GM19438 (cell line): ENCODE data around the gene REXO1.
A peak's percentile ranks its signal among the peaks of the same experiment; 100 is the strongest.

Experiments used
- ATAC-seq: cut with Tn5 transposase; IDR thresholded peaks from one replicate; pipeline ENCODE4 v1.9.1; 2021; ENCODE audit warnings: low read depth; ENCODE audit not compliant: unreplicated experiment

Gene REXO1

DNA sequence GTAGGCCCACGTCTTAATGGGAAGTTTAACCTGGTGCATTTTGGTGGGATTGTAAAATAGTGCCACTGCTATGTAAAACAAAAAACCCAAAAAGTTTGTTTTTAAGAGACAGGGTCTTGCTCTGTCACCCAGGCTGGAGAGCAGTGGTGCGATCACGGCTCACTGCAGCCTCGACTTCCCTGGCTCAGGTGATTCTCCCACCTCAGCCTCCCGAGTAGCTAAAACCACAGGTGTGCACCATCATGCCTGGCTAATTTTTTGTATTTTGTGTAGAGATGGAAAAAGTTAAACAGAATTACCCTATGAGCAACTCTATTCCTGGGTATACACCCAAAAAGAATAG is 820 bp upstream of the REXO1 start:
- ATAC-seq: no peak

DNA sequence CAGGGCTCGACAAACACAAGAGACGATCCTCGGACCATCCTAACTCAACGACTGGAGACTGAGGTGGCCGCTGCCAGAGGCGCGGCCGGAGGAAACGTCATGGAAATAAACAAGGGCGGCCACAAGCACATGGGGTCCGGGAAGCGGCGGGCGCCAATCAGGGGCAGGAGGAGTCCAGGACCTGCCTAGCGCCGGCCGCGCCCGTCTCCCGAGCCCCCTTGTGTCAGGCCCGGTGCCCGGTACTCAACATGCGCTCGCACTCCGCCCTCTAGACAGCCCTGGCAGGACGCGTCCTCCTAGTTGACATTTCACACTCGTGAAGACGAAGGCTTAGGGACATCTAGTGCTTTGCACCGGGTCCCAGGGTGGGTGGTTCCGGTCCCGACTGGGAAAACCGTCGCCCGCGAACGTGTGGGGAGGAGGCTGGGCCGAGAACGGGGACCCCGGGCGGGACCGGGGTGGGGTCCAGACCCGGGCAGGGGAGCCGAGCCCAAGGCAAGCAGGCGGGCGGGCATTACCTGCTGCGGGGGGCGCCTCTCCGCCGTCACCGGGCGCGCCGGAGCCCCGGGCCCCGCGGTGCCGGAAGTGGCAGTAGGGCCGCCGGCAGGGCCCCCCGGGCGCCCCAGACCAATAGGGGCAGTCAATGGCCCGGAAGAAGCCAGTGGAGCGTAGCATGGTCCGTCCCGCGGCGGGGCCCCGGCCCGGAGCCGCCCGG is 442 bp downstream of the REXO1 start:
- ATAC-seq: peak; percentile 26

DNA sequence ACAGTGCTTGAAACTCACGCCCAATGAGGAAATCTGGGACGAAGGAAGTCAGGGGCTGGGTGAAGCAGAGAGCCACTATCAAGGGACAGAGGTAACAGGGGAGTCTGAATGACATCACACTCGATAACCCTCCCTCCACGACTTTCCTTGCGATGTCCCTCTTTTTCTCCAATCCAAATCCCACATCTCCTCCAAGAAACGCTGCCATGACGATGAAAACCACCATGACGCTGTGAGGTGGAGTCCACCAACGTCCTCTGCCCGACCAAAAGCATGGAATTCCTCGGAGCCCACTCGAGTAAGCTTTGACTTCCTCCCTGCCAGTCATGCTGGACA is 967 bp downstream of the REXO1 start:
- ATAC-seq: no peak

DNA sequence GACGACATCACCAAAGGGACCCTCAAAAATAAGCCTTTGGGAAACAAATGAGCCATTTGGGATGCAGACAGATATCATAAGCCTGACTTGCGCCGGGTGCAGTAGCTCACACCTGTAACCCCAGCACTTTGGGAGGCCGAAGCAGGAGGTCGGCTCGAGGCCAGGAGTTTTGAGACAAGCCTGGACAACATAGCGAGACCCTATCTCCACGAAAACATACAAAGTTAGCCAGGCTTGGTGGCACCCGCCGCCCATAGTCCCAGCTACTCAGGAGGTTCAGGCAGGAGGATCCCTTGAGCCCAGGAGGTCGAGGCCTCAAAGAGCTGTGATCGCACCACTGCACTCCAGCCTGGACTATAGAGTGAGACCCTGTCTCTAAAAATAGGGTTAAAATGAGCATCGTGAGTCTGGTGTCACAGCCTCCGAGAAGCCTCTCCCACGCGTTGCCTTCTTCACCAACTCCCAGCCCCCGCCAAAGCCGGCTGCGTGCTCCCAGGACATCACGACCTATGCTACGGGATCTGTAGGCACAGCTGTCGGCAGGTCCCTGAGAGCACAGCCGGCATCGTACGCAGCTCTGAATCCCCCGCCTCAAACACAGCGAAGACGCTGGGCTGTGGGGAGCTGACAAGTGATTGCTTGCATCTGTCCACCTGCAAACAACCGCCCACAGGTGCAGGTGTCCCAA is 1.6 kb downstream of the REXO1 start:
- no peak for ATAC-seq

DNA sequence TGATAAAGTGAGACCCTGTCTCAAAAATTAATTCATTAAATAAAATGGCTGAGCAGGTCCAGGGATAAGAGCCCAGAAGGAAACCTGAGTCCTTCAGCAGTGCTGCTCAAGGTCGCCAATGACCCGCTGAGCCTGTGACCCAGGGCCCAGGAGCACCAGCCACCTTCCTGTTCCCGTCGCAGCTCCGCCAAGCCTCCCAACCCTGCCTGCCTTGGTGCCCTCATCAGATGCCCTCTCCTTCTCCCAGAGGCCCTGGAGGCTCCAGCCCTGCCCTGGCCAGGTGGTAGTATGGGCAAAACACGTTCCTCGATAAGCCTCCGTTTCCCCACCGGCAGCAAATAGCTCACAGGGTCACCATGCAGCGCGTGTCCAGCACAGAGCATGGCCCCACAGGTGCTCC is 2.6 kb downstream of the REXO1 start:
- no peak for ATAC-seq

DNA sequence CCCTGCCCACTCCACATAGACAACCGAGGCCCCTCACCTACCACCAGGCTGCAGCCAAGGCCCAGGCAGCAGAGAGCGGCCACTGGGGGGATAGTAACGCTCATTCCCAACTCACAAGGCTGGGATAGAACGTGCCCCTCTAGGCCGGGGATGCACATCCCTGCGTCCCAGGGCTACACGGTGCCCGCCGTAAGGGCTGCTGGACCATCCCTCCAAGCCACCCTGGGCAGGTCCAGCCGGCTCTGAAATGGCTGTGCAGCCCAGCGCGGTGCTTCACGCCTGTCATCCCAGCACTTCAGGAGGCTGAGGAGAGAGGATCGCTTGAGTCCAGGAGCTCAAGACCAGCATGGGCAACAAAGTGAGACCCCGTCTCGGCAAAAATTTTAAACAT is 3.2 kb downstream of the REXO1 start:
- no peak for ATAC-seq

DNA sequence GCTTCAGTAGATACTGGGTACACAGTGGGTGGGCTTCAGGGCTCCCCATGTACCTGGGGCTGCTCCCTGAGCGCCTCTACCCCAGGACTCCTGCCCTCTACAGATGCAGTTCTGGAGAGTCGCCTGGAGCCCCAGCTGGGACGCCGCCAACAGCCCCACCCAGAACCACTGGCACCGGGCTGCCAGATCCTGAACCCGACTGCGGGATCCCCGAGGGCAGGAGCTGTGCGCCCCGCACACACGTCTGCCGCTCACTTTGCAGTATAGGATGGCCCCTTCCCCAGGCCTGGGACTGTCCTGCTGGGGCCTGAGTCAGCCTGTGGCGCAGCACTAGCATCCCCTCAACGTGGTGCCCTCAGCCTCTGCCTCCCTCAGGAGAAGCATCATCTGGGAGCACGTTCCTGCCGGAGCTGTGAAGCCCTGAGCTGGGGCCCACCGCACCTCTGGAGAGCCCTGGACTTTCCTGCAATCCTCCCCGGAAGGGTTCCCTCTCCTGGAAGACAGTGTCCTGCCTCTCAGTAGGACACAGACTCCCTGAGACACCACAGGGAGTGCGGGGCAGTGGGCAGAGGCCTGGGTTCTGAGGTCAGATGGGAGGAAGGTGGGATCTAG is 3.7 kb downstream of the REXO1 start:
- ATAC-seq: no peak

DNA sequence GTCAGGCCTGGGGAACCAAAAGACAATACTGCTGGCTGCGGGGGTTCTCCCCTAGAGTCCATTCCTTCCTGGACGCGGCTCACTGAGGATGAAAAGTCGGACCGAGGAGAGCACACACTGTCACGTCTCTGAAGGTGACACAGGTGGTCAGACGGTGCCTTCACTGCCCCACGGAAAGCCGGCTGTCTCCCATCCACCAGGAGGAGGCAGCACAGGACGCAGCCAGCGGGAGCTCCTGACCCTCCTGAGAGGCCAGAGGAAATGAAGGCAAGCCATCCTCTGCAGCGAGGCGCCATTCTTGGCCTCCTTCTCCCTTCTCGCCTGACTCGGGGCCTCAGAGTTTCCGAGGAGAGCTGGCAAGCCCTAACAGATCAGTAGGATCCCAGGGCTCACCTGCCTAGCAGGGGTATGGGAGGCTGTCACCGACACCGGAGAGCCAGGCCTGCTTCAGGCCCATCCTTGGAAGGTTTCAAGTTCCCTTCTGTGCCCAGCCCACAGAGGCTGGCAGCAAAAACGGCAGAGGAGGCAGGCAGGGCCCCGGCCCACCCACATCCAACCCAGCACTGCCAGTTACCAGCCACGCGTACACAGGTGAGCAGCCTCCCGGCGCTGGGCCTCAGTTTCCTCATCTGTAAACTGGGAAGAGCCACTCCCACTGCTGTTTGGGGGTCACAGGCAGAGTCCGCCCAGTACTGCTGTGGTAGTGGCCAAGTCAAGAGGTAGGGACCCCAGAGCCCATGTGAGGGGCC is 4.5 kb downstream of the REXO1 start:
- no peak for ATAC-seq

DNA sequence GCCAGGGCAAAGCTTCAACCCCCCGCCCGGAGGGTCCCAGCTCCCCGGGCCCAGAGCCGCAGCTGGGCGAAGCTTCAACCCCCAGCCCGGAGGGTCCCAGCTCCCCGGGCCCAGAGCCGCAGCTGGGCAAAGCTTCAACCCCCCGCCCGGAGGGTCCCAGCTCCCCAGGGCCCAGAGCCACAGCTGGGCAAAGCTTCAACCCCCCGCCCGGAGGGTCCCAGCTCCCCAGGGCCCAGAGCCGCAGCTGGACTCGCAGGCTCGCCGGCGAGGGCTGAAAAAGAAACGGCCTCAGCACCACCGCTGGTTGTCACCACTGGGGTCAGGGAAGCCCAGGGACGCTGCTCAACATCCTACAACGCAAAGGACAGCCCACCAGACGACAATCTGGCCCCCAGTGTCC is 5.2 kb downstream of the REXO1 start:
- no peak for ATAC-seq

DNA sequence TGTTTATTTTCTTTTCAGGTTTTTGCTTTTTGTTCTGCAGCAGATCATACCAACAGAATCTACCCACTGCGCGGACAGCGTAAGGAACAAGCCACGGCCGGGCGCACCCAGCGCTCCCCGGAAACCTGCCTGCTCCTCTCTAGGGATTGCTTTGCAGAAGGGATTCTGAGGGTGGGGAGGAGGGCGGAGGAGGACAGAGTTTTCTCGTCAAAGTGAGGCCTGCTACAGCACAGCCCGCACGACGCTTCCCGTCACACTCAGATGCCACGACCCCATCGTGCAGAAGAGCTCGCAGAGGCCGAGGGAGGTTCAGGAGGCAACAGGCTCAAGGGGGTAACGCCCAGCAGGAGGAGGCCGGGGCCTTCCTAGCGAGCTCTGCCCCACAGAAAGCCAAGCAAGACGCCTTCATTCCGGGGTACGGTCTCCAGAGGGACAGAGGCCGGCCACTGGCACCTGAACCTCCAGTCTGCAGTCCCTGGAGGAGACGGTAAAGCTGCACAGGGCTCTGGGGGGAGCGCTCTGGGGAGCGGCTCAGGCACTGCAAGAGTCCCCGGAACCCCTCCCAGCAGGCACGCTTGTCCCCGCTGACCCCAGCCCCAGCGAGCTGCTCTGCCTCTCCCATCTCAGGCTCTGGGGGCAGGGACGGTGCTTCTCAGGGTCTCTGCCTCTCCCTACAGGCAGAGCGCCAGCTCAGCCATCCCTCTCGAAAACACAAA is 6.9 kb downstream of the REXO1 start:
- ATAC-seq: no peak

DNA sequence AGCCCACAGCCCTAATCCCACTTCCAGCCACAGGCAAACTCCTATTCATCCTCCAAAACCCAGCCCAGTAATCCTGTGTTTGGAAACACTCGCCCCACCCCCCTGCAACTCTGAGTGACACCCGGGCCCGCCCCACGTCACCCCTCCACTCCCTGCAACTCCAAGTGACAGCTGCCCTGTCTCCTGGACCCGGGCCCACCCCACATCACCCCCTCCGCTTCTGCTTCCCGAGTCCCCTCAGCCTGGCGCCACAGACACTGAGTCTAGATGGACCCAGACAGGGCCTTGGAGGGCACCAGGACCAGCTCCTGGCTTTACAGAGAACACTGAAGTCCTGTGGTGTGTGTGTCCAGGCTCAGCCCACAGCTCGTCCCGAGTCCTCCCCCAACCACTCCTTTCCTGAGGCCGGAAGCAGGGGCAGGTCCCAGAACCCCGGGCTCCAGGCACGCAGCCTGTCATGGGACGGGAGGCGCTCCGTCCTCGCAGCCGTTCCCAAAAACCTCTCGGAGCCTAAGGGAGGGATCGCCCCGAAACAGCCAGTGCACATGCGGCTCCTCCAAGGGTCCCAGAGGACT is 7.7 kb downstream of the REXO1 start:
- no peak for ATAC-seq

DNA sequence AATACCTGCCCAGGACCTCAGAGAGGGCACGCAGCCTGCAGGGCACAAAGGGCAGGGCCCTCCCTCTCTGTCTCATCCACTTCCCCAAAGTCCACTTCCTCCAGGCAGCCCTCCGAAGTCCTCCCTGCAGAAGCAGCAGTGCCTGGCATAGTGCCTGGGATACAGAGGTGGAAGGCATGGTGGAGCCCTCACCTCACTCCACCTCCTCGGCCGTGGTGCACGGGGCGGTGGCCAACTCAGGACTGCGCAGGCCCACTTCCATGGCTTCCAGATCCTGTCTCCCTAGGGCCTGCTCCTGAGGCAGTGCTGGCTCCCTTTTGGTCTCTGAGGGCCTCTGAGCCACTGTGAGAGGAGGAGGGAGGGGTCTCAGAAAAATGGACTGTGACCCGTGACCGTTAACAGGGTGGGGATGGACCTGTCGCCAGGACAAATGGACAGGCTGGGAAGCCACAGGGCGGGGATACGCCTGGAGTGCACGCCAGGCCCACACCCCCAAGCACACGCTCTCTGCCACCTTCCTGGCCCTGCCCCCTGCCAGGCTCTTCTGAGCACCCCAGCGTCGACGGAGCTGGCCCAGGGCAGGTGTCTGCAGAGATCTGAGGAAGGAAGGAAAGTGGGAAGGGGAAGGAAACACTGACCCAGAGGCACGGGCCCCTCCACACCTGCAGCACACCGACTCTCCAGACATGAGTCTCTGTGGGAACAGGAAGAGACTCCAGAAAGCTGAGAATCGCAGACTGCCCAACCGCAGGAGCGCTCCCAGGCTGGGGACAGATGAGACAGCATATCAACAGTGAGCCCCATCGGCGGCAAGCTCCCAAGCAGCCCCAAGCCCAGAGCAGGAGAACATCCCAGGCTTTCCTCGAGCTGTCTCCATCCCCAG is 8.4 kb downstream of the REXO1 start:
- no peak for ATAC-seq

DNA sequence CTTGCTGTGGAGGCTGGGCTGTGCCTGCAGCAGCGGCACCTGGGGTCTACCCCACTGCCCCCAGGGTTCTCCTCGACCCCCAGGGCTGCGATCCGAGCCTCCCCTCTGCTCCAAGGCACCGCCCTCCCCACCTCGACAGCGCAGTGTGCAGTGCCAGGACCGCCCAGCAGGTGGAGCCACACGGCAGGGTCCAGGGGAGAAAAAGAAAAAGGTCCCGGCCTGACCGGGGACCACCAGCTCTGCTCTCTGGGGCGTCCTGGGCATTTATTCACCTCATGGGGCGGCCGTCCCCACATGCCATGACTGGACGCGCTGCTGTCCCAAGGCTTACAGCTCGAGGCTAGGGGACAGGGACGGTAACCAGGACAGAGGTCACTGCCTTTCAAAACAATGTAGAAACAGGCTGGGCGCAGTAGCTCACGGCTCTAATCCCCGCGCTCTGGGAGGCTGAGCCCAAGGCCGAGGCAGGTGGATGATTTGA is 10.6 kb downstream of the REXO1 start:
- no peak for ATAC-seq

DNA sequence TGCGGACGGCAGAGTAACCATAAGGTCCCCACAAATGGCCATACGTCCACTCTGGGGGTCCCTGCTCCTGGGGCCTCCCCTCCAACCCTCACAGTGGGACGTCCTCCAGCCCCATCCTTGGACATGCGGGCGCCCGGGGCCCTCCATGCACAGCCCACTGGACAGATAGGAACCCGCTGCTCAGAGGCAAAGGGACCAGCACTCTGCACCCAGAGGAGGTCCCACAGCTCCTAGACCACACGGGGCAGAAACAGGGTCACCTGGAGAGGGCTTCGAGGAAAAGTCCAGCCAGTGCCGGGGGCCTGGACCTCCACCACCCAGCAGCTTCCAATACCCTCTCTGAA is 11.1 kb downstream of the REXO1 start:
- no peak for ATAC-seq

DNA sequence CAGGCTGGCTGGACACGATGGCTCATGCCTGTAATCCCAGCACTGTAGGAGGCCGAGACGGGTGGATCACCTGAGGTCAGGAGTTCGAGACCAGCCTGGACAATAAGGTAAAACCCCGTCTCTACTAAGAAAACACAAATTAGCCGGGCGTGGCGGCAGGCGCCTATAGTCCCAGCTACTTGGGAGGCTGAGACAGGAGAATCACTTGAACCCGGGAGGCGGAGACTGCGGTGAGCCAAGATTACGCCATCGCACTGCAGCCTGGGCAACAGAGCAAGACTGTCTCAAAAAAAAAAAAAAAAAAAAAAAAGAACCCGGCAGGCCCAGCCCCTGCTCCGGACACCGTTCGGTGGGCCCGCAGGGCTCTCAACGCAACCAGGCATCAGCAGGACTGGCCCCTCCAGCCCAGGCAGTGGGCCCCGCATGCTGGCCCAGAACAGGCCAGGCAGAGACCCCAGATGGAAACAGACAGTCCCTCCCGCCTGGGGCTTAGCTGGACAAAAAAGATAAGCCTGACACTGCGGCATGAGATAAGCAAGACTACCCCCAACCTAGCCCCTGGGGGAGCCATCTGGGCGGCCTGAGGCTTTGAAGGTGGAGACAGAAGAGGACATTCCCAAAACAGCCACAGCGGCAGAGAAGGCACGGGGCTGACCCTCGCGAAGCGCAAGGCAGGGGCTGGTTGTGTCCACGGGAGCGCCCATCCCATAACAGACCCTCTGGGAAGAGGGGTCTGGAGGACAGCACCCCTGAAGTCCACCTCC is 11.6 kb downstream of the REXO1 start:
- no peak for ATAC-seq

DNA sequence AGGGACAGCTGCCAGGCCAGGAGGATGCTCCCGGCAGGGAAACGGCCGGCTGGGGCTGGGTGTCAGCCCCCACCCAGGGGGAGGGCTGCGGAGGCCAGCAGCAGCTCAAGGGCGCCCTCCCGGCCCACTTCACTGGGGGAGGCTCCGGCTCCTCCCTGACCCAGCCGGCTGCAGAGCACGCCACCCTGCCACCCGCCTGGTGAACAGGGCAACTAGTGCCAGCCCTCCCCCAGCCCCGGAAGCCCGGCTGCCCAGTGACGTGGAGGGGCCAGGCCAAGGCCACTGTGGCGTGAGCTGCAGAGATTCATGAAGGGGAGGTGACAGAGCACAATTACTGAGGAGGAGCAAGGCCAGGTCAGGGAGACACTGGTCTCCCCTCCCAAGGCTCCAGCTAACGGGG is 14.7 kb downstream of the REXO1 start:
- no peak for ATAC-seq

DNA sequence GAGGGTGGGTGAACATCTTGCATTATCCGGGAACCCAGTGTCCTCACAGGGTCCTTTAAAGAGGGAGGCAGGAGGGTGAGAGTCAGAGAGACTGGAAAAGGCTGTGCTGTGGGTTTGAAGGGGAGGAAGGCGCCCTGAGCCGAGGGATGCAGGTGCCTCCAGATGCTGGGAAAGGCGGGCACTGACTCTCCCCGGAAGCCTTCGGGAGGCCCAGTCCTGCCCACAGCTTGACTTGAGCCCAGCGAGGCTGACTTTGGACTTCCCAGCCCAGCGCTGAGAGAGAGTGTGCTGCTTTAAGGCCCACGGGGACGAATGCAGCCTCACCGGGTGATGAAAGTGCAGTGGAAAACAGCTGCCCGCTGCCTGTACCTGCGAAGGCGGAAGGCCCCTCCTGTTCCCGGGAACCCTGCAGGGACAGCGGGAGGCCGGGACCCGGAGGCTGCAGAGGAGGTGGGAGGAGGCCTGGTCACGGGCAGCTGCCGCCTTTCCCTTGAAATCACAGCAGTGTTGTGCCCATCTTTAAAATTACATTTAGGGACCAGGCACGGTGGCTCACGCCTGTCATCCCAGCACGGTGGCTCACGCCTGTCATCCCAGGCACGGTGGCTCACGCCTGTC is 16.1 kb downstream of the REXO1 start:
- ATAC-seq: no peak

DNA sequence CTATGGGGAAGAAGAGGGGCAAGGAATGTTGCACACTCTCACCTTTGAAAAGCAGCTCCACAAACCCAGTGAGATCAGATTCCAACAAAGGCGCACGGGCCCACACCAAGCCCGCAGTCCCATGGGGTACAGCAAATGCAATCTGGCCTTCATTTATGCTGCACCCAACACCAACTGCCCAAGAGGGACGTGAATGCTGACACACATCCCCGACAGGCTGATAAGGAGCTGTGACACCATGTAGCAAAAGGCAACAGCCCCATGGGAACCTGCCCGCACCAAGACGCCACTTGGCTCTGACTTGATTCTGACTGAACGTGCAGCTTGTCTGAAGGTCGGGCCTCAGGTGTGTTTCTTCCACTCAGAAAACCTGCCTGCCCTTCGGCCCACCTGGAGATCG is 17.3 kb downstream of the REXO1 start:
- no peak for ATAC-seq

DNA sequence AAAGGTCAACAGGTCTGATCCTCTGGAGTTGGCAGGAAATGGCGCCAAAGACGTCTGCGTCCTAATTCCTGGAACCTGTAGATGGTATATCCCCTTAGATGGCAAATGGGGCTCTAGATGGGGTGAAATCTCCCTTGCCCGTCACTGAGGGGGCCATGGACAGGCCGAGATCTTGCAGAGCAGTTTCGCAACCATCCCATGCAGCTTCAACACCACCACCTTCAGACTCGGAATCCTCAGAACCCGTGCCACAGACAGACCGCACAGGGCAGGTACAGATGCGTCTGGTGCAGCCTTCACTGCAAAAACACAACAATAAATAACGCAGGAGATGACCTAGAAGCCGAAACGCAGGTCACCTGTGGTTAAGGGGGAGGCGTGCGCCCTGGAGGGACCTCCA is 17.7 kb downstream of the REXO1 start:
- no peak for ATAC-seq
